Measurements from ENCODE around the gene TRERF1.

GRCh38 chr6:42322676-42323075 lies 129.1 kb downstream of the TRERF1 start:
- TF ChIP-seq CTCF (IDR thresholded peaks at IDR 0.05; ENCODE audit: low read length) = 0 out of 2 replicates have a peak, but pooled peaks have one; percentile 9
- no peak for TF ChIP-seq EZH2 (optimal IDR thresholded peaks at IDR 0.05; ENCODE audit: low read depth, low read length)

Measured in MM.1S (cell line).